ENCODE results near the gene PRKAG2. TPM values are rescaled to one million over a fixed set of nuclear protein-coding genes. Genes with fewer than 3 reads are reported as not detected.

PRKAG2 gene
- total and polyA plus RNA-seq, 12 donors = 3.8 to 17.3 (median 10.9) TPM

- no peaks in the 10 kb centered on the region for H3K36me3 ChIP-seq (replicated peaks in 1 of 2)
- no peaks in the 10 kb centered on the region for H3K27me3 ChIP-seq
- WGBS, 4 donors = 82 to 88% (median 87%) methylated on average over 8 to 10 of the region's 10 CpGs
- H3K27ac ChIP-seq = no peak overlapping the region
- DNase-seq = no peak
- TF ChIP-seq CTCF (IDR thresholded peaks at IDR 0.05) (no peak), POLR2A (IDR thresholded peaks at IDR 0.05) (no peak)
- H3K4me3 ChIP-seq = no peak overlapping the region
- H3K4me1 ChIP-seq (replicated peaks in 1 of 2) = peaks cover 0 to 14% of the 10 kb centered on the region in 2 donors
- intact Hi-C loops (cut with DNase I) = no loop called here
- no peaks in the 10 kb centered on the region for H3K9me3 ChIP-seq (replicated peaks in 1 of 3)
These were observed 12.8 kb downstream of the PRKAG2 start for GRCh38 chr7:151864081-151864480.

GRCh38 chr7:151863386-151864079 lies 13.4 kb downstream of the PRKAG2 start:
- Histone ChIP-seq H3K27ac (no peak overlapping the region), H3K4me3 (no peak overlapping the region), H3K9me3 (replicated peaks in 1 of 3) (no peaks in the 10 kb centered on the region), H3K4me1 (replicated peaks in 1 of 2) (peaks cover 0 to 12% of the 10 kb centered on the region in 2 donors), H3K27me3 (no peaks in the 10 kb centered on the region), H3K36me3 (replicated peaks in 1 of 2) (no peaks in the 10 kb centered on the region)
- intact Hi-C loops (cut with DNase I) = no loop called here
- no peak for TF ChIP-seq CTCF (IDR thresholded peaks at IDR 0.05)
- no peak for TF ChIP-seq POLR2A (IDR thresholded peaks at IDR 0.05)
- WGBS, 4 donors = 81 to 95% (median 90%) methylated on average over 10 to 11 of the region's 11 CpGs
- DNase-seq = no peak

DNA sequence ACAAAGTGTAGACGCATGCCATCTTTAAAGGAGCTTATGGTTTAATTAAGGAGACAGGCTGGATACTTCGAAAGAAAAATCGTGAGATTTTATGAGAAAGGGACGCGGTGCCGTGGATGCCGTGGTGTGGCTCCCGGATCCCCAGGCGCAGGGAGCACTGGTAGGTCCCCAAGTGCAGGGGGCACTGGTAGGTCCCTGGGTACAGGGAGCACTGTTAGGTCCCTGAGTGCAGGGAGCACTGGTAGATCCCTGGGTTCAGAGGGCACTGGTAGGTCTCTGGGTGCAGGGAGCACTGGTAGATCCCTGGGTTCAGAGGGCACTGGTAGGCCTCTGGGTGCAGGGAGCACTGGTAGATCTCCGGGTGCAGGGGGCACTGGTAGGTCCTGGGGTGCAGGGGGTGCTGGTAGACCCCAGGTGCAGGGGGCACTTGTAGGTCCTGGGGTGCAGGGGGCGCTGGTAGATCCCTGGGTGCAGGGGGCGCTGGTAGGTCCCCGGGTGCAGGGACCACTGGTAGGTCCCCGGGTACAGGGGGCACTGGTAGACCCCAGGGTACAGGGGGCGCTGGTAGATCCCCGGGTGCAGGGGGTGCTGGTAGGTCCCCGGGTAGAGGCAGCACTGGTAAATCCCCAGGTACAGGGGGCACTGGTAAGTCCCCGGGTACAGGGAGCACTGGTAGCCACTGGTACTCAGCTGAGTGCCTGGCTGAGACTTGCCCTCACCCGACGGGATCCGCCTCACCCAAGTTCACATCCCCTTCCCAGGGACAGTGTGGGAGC lies 14.1 kb downstream of the PRKAG2 start:
- H3K36me3 ChIP-seq (replicated peaks in 1 of 2) = no peaks in the 10 kb centered on the region
- no peak overlapping the region for H3K27ac ChIP-seq
- no peak for TF ChIP-seq POLR2A (IDR thresholded peaks at IDR 0.05)
- TF ChIP-seq CTCF (IDR thresholded peaks at IDR 0.05) = no peak
- H3K4me3 ChIP-seq = no peak overlapping the region
- no peaks in the 10 kb centered on the region for H3K9me3 ChIP-seq (replicated peaks in 1 of 3)
- no peaks in the 10 kb centered on the region for H3K27me3 ChIP-seq
- intact Hi-C loops (cut with DNase I) = no loop called here
- WGBS, 4 donors = 88 to 97% (median 92%) methylated on average over 12 to 21 of the region's 21 CpGs
- H3K4me1 ChIP-seq (replicated peaks in 1 of 2) = peaks cover 0 to 4% of the 10 kb centered on the region in 2 donors
- DNase-seq = no peak

DNA sequence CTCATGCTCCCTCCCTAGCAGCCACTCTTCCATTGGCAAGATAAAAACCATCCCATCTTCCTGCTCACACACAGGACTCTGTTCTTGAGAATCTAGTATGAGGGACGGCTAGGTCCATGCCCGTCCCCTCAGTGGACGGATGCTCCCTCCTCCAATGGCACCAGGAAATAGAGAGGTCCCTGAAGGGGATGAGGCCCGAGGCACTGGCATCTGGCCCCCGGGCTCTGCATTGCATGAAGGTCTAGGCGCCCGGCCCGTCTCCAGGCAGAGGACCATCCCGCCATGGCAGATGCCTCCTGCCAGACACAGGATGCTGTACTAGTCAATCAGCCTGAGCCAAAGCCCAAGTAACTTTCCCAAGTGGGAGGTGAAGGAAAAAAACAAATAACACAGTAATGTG lies 15.0 kb downstream of the PRKAG2 start:
- H3K36me3 ChIP-seq (replicated peaks in 1 of 2) = no peaks in the 10 kb centered on the region
- intact Hi-C loops (cut with DNase I) = no loop called here
- no peaks in the 10 kb centered on the region for H3K27me3 ChIP-seq
- 88 to 96% (median 92%) methylated on average over 7 to 9 of the region's 9 CpGs for WGBS, 4 donors
- H3K27ac ChIP-seq = no peak overlapping the region
- TF ChIP-seq CTCF (IDR thresholded peaks at IDR 0.05) (no peak), POLR2A (IDR thresholded peaks at IDR 0.05) (no peak)
- H3K4me1 ChIP-seq (replicated peaks in 1 of 2) = no peaks in the 10 kb centered on the region
- no peaks in the 10 kb centered on the region for H3K9me3 ChIP-seq (replicated peaks in 1 of 3)
- H3K4me3 ChIP-seq = no peak overlapping the region
- DNase-seq = no peak
